ENCODE results near the gene RNF220. TPM values are rescaled to one million over a fixed set of nuclear protein-coding genes. Genes with fewer than 3 reads are reported as not detected.

The RNF220 gene
- total RNA-seq, 2 experiments from 2014 or later, result 81.8 to 94.1 TPM

GRCh38 chr1:44413740-44414139 lies 8.7 kb downstream of the RNF220 start:
- Mint-ChIP-seq H3K4me1 (peaks cover 8% of the 10 kb centered on the region), H3K36me3 (no peaks in the 10 kb centered on the region), H3K27ac (no peak overlapping the region), H3K4me3 (no peak overlapping the region), H3K27me3 (peaks cover 27% of the 10 kb centered on the region), H3K9me3 (ENCODE audit: low read depth) (no peaks in the 10 kb centered on the region)
- CTCF ChIA-PET, result no interaction called here
- no peak for ATAC-seq
- DNase-seq, result no peak

- ATAC-seq, result no peak
- Mint-ChIP-seq H3K27ac (no peak overlapping the region), H3K27me3 (peaks cover 32% of the 10 kb centered on the region), H3K9me3 (ENCODE audit: low read depth) (no peaks in the 10 kb centered on the region), H3K4me1 (peaks cover 1% of the 10 kb centered on the region), H3K4me3 (no peak overlapping the region), H3K36me3 (no peaks in the 10 kb centered on the region)
- CTCF ChIA-PET, result interaction anchor here (0.6 kb wide), 1 partner anchor 1538 kb away, joined by 3 read pairs; no protein-coding TSS in a partner anchor
- DNase-seq, result no peak
These were observed 10.0 kb downstream of the RNF220 start for GRCh38 chr1:44415013-44415412.

- DNase-seq (no peak), ATAC-seq (no peak)
- H3K9me3 Mint-ChIP-seq (ENCODE audit: low read depth), result no peaks in the 10 kb centered on the region
- H3K27me3 Mint-ChIP-seq, result peaks cover 42% of the 10 kb centered on the region
- no peaks in the 10 kb centered on the region for H3K36me3 Mint-ChIP-seq
- H3K27ac Mint-ChIP-seq, result no peak overlapping the region
- peaks cover 1% of the 10 kb centered on the region for H3K4me1 Mint-ChIP-seq
- CTCF ChIA-PET, result no interaction called here
- no peak overlapping the region for H3K4me3 Mint-ChIP-seq
These were observed 11.4 kb downstream of the RNF220 start for GRCh38 chr1:44416408-44416807.

- Mint-ChIP-seq H3K36me3 (no peaks in the 10 kb centered on the region), H3K9me3 (ENCODE audit: low read depth) (no peaks in the 10 kb centered on the region), H3K4me1 (peaks cover 1% of the 10 kb centered on the region), H3K4me3 (no peak overlapping the region), H3K27me3 (peaks cover 53% of the 10 kb centered on the region), H3K27ac (no peak overlapping the region)
- CTCF ChIA-PET, result no interaction called here
- no peak for ATAC-seq
- no peak for DNase-seq
These were observed 12.4 kb downstream of the RNF220 start for GRCh38 chr1:44417351-44418021.

- no peak for ATAC-seq
- no peaks in the 10 kb centered on the region for H3K9me3 Mint-ChIP-seq (ENCODE audit: low read depth)
- no peaks in the 10 kb centered on the region for H3K36me3 Mint-ChIP-seq
- DNase-seq, result no peak
- no peak overlapping the region for H3K27ac Mint-ChIP-seq
- H3K27me3 Mint-ChIP-seq, result peaks cover 59% of the 10 kb centered on the region
- CTCF ChIA-PET, result no interaction called here
- no peak overlapping the region for H3K4me3 Mint-ChIP-seq
- H3K4me1 Mint-ChIP-seq, result peaks cover 1% of the 10 kb centered on the region
These were observed 13.1 kb downstream of the RNF220 start for GRCh38 chr1:44418022-44418673.

- Mint-ChIP-seq H3K27ac (no peak overlapping the region), H3K4me1 (peaks cover 1% of the 10 kb centered on the region), H3K27me3 (peaks cover 75% of the 10 kb centered on the region), H3K4me3 (no peak overlapping the region), H3K9me3 (ENCODE audit: low read depth) (no peaks in the 10 kb centered on the region), H3K36me3 (no peaks in the 10 kb centered on the region)
- CTCF ChIA-PET, result no interaction called here
- DNase-seq, result no peak
- no peak for ATAC-seq
These were observed 14.8 kb downstream of the RNF220 start for GRCh38 chr1:44419901-44420300.

- ATAC-seq (no peak), DNase-seq (no peak)
- H3K4me3 Mint-ChIP-seq, result no peak overlapping the region
- H3K36me3 Mint-ChIP-seq, result no peaks in the 10 kb centered on the region
- peaks cover 1% of the 10 kb centered on the region for H3K4me1 Mint-ChIP-seq
- H3K9me3 Mint-ChIP-seq (ENCODE audit: low read depth), result no peaks in the 10 kb centered on the region
- CTCF ChIA-PET, result no interaction called here
- no peak overlapping the region for H3K27ac Mint-ChIP-seq
- peaks cover 80% of the 10 kb centered on the region for H3K27me3 Mint-ChIP-seq
These were observed 15.5 kb downstream of the RNF220 start for GRCh38 chr1:44420535-44420934.

- CTCF ChIA-PET, result no interaction called here
- Mint-ChIP-seq H3K36me3 (no peaks in the 10 kb centered on the region), H3K4me1 (peaks cover 1% of the 10 kb centered on the region), H3K27ac (no peak overlapping the region), H3K27me3 (peaks cover 78% of the 10 kb centered on the region), H3K9me3 (ENCODE audit: low read depth) (no peaks in the 10 kb centered on the region), H3K4me3 (no peak overlapping the region)
- DNase-seq (no peak), ATAC-seq (no peak)
These were observed 16.4 kb downstream of the RNF220 start for GRCh38 chr1:44421446-44421884.

GRCh38 chr1:44422161-44422560 lies 17.1 kb downstream of the RNF220 start:
- H3K27me3 Mint-ChIP-seq, result peaks cover 77% of the 10 kb centered on the region
- H3K4me1 Mint-ChIP-seq, result peaks cover 1% of the 10 kb centered on the region
- no peak for ATAC-seq
- H3K9me3 Mint-ChIP-seq (ENCODE audit: low read depth), result no peaks in the 10 kb centered on the region
- H3K4me3 Mint-ChIP-seq, result no peak overlapping the region
- CTCF ChIA-PET, result no interaction called here
- H3K36me3 Mint-ChIP-seq, result no peaks in the 10 kb centered on the region
- no peak for DNase-seq
- no peak overlapping the region for H3K27ac Mint-ChIP-seq

GRCh38 chr1:44423591-44424537 lies 18.8 kb downstream of the RNF220 start:
- no peak for DNase-seq
- ATAC-seq, result no peak
- Mint-ChIP-seq H3K4me1 (no peaks in the 10 kb centered on the region), H3K36me3 (no peaks in the 10 kb centered on the region), H3K4me3 (no peak overlapping the region), H3K27ac (no peak overlapping the region), H3K9me3 (ENCODE audit: low read depth) (no peaks in the 10 kb centered on the region), H3K27me3 (peaks cover 82% of the 10 kb centered on the region)
- CTCF ChIA-PET, result no interaction called here

- no peak for ATAC-seq
- Mint-ChIP-seq H3K27ac (no peak overlapping the region), H3K4me3 (no peak overlapping the region), H3K36me3 (no peaks in the 10 kb centered on the region), H3K4me1 (no peaks in the 10 kb centered on the region), H3K9me3 (ENCODE audit: low read depth) (no peaks in the 10 kb centered on the region), H3K27me3 (peaks cover 87% of the 10 kb centered on the region)
- no peak for DNase-seq
- CTCF ChIA-PET, result no interaction called here
These were observed 19.7 kb downstream of the RNF220 start for GRCh38 chr1:44424747-44425146.

GRCh38 chr1:44425341-44426082 lies 20.5 kb downstream of the RNF220 start:
- H3K4me3 Mint-ChIP-seq, result no peak overlapping the region
- no peak overlapping the region for H3K27ac Mint-ChIP-seq
- CTCF ChIA-PET, result no interaction called here
- ATAC-seq (no peak), DNase-seq (no peak)
- H3K36me3 Mint-ChIP-seq, result no peaks in the 10 kb centered on the region
- no peaks in the 10 kb centered on the region for H3K4me1 Mint-ChIP-seq
- peaks cover 80% of the 10 kb centered on the region for H3K27me3 Mint-ChIP-seq
- H3K9me3 Mint-ChIP-seq (ENCODE audit: low read depth), result no peaks in the 10 kb centered on the region

GRCh38 chr1:44431861-44432260 lies 26.8 kb downstream of the RNF220 start:
- no peak for ATAC-seq
- Mint-ChIP-seq H3K27ac (no peak overlapping the region), H3K27me3 (peaks cover 57% of the 10 kb centered on the region), H3K36me3 (no peaks in the 10 kb centered on the region), H3K9me3 (ENCODE audit: low read depth) (no peaks in the 10 kb centered on the region), H3K4me1 (no peaks in the 10 kb centered on the region), H3K4me3 (no peak overlapping the region)
- CTCF ChIA-PET, result no interaction called here
- DNase-seq, result no peak

All from activated CD8-positive, alpha-beta memory T cell treated with anti-CD3 and anti-CD28 coated beads, Interleukin-2, amount 10 ng/mL, durations not matched to agents 7 days and 5 days (primary cell).